ENCODE data around the gene SCO2. TPM values are rescaled to one million over a fixed set of nuclear protein-coding genes. Genes with fewer than 3 reads are reported as not detected.

The SCO2 gene
- total RNA-seq, 1 experiment from 2014 or later: 7.7 TPM

DNA sequence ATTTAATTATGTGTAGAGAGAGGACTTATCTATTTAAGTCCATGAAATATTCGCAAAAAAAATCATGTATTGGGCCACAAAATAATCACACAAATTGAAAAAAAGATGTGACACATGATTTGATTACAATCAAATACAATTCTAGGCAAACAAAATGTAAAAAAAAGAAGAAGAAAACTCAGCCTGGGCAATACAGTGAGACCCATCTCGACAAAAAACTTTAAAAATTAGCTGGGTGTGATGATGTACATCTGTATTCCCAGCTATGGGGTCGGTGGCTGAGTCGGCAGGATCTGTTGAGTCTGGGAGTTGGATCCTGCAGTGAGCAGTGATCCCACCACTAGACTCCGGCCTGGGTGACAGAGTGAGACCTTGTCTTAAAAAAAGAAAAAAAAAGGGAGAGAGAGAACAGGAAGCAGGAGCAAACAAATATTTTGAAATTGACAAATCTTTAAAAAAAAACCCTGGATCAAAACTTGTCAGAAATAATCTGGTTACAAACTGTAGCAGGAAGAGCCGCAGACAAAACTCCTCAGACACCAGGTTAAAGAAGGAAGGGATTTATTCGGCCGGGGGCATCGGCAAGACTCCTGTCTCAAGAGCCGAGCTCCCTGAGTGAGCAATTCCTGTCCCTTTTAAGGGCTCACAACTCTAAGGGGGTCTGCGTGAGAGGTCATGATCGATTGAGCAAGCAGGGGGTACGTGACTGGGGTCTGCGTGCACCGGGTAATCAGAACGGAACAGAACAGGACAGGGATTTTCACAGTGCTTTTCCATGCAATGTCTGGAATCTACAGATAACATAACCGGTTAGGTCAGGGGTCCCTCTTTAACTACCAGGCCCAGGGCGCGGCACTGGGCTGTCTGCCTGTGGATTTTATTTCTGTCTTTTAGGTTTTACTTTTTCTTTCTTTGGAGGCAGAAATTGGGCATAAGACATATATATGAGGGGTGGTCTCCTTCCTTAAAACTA lies 7.7 kb upstream of the SCO2 start:
- no peak for DNase-seq (ENCODE audit: low read depth)

GRCh38 chr22:50531962-50532674 lies 6.7 kb upstream of the SCO2 start:
- DNase-seq (ENCODE audit: low read depth): no peak

DNA sequence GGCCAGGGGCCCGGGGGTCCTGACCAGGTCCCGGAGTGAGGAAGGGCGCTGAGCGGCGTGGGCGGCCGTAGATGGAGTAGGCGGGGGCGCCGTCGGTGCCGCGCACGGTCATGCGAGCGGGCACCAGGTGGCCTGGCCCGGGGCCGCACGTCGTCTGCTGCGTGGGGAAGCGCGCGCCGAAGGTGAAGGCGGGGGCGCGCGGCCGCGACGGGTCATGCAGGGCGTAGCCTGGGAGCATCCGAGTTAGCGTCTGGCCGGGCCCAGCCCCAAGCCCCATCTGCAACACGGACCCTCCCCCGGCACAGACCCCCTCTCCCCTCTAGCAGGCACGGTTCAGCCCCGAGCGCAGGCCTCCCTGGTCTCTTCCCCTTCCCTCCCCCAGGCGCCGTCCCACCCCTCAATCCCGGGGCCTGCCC lies 6.2 kb upstream of the SCO2 start:
- DNase-seq (ENCODE audit: low read depth): no peak

- no peak for DNase-seq (ENCODE audit: low read depth)
These were observed 5.6 kb upstream of the SCO2 start for GRCh38 chr22:50530877-50531545.

GRCh38 chr22:50530580-50530876 lies 5.1 kb upstream of the SCO2 start:
- DNase-seq (ENCODE audit: low read depth): no peak

- no peak for DNase-seq (ENCODE audit: low read depth)
These were observed 4.6 kb upstream of the SCO2 start, which contains the start of gene TYMP for GRCh38 chr22:50529897-50530579. TYMP (minus strand) TSS chr22:50530012; CDS start chr22:50529709, 303 bp downstream.

DNA sequence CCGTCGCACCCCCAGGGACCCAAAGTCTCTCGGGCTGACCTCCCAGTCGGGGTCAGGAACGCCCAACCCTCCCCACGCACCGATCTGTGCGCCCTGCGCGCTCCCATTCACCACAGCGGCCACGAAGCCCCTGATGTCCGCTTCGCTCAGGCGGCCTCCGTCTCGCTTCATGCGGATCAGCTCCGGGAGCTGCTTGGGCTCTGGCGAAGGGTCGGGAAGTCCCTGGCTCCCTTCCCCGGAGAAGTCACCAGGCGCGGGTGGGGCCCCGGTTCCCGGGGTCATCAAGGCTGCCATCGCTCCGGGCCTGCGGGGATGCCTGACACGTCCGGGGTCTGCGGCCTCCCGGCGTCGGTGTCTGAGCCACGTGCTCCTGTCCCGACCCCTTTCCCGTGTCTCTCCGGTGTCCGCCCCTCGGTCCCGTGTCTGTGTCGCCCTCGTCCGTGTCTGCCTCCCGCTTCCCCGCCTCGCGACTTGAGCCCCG lies 4.1 kb upstream of the SCO2 start:
- no peak for DNase-seq (ENCODE audit: low read depth)

GRCh38 chr22:50528682-50529415 lies 3.5 kb upstream of the SCO2 start:
- no peak for DNase-seq (ENCODE audit: low read depth)

DNA sequence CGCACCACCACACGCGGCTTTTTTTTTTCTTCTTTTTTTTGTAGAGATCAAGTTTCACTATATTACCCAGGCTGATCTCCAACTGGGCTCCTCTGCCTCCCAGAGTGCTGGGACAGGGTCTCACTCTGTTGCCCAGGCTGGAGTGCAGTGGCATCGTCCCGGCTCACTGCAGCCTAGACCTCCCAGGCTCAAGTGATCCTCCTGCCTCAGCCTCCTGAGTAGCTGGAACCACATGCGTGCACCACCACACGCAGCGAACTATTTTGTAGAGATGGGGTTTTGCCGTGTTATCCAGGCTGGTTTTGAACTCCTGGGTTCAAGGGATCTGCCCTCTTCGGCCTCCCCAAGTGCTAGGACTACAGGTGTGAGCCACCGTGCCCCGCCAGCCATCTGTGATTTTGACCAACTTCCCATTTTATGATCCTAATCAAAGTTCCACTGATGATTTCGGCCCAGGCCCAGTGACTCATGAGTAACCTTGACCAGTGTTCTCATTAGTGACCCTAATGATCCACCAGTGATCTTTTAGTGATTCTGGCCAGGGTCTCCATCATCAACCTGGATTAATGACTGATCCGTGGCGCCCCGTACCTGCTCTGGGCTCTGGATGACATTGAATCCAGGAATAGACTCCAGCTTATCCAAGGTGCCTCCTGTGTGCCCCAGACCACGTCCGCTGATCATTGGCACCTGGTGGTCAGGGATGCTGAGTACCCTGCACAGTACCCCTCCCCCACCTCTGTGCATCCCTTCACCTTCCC lies 2.7 kb upstream of the SCO2 start:
- no peak for DNase-seq (ENCODE audit: low read depth)

DNA sequence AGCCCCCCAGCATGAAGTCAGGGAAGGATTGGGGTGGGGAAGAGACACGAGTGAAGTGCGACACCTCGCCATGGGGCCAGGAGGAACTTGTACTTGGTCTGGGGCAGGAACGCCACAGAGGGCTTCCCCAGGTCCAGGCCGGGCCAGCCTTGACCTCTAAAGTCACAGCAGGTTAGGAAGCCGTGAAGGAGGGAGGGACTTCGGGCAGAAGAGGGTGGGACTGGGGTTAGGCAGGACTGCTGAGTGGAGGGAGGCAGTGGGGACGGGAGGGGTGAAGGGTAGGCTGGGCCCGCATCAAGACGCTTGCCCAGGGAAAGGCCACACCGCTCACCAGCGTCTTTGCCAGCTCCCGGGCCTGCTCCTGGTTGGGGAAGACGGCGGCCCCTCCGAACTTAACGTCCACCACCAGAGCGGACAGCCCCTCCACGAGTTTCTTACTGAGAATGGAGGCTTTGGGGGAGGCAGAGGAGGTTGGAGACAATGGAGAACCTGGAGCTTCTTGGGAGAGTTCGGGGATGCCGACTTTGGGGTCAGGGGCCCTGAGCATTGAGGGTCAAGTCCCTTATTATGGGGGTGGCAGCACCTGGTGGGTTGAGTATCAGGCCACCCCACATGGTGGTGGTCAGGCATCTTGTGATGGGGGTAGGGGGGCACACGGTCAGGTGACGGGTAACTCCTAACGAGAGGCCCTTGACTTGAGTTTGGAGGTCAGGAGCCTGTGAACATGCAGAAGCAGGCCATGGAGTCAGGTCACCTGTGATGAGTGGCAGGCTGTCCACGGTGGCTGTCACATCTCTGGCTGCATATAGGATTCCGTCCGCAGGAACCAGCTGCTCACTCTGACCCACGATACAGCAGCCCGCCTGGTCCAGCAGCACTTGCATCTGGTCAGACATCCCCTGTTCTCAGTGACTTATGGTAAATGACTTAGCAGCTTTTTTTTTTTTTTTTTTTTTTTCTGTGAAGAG lies 1.7 kb upstream of the SCO2 start:
- no peak for DNase-seq (ENCODE audit: low read depth)

DNA sequence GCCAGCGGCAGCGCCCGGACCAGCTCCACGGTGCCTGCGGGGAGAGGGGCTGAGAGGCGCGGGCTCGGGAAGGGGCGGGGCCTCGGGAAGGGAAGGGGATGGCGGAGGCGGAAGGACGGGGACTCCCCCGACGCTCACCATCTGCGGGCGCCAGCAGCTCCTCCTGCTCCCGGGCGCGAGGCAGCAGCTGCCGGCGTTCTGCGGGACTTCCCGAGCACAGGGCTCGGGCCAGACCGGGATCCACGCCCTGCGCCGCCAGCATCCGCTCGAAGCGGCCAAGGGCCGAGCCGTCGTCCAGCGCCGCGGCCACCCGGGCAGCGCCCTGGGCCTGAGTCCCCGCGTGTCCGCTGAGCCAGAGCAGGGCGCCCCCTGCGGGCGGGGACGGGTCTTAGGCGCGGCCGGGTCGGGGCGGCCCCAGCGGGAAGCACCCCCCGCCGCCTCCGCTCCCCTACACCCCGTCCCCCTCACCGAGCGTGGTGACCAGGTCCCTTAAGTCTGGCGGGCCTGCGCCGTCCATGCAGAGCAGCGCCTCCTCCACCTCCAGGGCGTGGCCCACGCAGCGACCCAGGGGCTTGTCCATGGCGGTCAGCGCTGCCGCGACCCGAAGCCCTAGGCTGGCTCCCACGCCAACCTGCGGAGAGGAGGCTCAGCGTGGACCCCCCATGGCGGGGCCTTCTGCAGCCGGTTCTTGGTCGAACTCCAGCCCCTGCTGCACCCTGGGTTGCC lies 873 bp upstream of the SCO2 start:
- peak; percentile 72 for DNase-seq (ENCODE audit: low read depth)

DNA sequence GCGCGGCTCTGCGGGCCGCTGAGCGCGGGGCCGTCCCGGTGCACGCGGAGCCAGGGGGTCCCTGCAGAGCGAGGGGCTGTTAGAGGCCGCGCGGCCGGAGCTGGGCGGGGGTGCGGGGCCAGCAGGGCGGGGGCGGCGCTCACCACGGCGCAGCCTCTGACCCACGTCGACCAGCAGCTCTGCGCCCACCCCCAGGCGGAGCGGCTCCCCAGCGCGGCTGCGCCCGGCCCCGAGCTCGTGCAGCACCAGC lies 385 bp upstream of the SCO2 start:
- DNase-seq (ENCODE audit: low read depth): no peak

GRCh38 chr22:50524676-50525103 lies 708 bp downstream of the SCO2 start:
- no peak for DNase-seq (ENCODE audit: low read depth)

- DNase-seq (ENCODE audit: low read depth): no peak
These were observed 1.4 kb downstream of the SCO2 start for GRCh38 chr22:50523806-50524675.

DNA sequence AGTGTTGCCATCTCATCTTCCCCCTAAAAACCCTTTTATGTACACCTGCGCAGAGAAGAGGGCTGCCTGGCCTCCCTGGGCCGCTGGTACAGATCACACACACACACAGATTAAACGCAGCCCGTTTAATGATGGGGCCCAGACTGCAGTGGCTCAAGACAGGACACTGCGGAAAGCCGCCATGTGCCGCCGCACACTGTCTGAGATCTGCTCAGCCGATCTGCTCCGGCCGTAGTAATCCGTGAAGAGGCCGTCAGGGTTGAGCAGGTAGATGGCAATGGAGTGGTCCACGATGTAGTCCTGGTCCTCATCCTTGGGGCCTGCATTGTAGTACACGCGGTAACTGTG lies 2.0 kb downstream of the SCO2 start:
- no peak for DNase-seq (ENCODE audit: low read depth)

DNA sequence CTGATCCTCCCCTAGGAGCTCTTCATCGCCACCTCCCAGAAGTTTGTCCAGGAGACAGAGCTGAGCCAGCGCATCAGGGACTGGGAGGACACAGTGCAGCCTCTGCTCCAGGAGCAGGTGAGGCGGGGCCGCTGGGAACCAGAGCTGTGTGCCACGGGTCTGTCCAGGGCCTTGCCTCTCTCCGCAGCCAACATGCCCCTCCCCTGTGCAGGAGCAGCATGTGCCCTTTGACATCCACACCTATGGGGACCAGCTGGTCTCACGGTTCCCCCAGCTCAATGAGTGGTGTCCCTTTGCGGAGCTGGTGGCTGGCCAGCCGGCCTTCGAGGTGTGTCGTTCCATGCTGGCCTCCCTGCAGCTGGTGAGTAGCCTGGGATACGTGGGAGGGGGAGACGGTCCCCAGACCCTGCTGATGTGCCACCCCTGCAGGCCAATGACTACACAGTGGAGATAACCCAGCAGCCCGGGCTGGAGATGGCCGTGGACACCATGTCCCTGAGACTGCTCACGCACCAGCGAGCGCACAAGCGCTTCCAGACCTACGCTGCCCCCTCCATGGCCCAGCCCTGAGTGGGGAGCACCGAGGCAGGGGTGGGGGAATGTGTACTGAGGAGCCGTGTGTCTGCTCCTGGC lies 2.5 kb downstream of the SCO2 start:
- no peak for DNase-seq (ENCODE audit: low read depth)
